Neural cell (in vitro differentiated cells): ENCODE results near the gene RCAN1. TPM values are rescaled to one million over a fixed set of nuclear protein-coding genes. Genes with fewer than 3 reads are reported as not detected.

Source experiments
- polyA plus RNA-seq: library from polyadenylated mRNA; depleted of rRNA; stranded (reverse); fragments of >200 nt; gene quantifications from 2 replicates; pipeline ENCODE4 v1.2.3, GENCODE V29; 2014

RCAN1 gene
- polyA plus RNA-seq, 1 donor from 2014 or later: 46.0 TPM

Other genes starting within 250 kb of the RCAN1 start
- 43.2 and 100 TPM in 2 replicates for gene SMIM11, start 239.6 kb downstream of the RCAN1 start, polyA plus RNA-seq
- gene SMIM34, start 191.2 kb downstream of the RCAN1 start, polyA plus RNA-seq: not detected in 2 replicates
- gene KCNE1, start 102.9 kb downstream of the RCAN1 start, polyA plus RNA-seq: 0.12 TPM in 1 of 2 replicates, not detected in the other
- 0.16 and 0.32 TPM in 2 replicates for gene CLIC6, start 53.9 kb upstream of the RCAN1 start, polyA plus RNA-seq